Pancreas (tissue), 10 donors: ENCODE results near the gene MYOZ1. TPM values are rescaled to one million over a fixed set of nuclear protein-coding genes. Genes with fewer than 3 reads are reported as not detected.

Experiments
- ATAC-seq, 4 donors: fragments of 200-7000 bp; cut with Tn5 transposase; one replicate each; pipeline versions ENCODE4 v1.8.0 to v1.9.1; 2020; ENCODE audit warnings: mild to moderate bottlenecking in 4 of 4, moderate library complexity in 4 of 4
- DNase-seq, 6 donors: peaks; one replicate each; pipeline ENCODE4 v3.0.0-alpha.2; 2020
- FAIRE-seq: peaks from 2 replicates; lab custom pipeline; 2012; peaks lifted over from hg19 to GRCh38; lab: Jason Lieb, UNC
- H3K27ac ChIP-seq, 4 donors: fragments of 200-600 bp; sonication (generic); 1 replicate in 3 of 4; 2 replicates in 1 of 4; pipeline versions ENCODE4 v1.5.0 to v1.8.0; 2020
- H3K27me3 ChIP-seq, 4 donors: fragments of 200-600 bp; one replicate each; pipeline ENCODE4 v1.8.0; 2021
- H3K36me3 ChIP-seq, 3 donors: fragments of 200-600 bp; sonication (generic) in 1 of 3; one replicate each; pipeline versions ENCODE4 v1.5.0 to v1.8.0; 2020 to 2021
- H3K4me1 ChIP-seq, 3 donors: fragments of 200-600 bp; one replicate each; pipeline ENCODE4 v1.8.0; 2021
- H3K4me3 ChIP-seq, 4 donors: fragments of 200-600 bp; sonication (generic) in 2 of 4; one replicate each; pipeline versions ENCODE4 v1.5.0 to v1.8.0; 2020 to 2021
- H3K9me3 ChIP-seq, 4 donors: fragments of 200-600 bp; one replicate each; pipeline ENCODE4 v1.8.0; 2021
- WGBS, 2 donors: extraction: QIAGEN DNeasy Blood & Tissue Kit; methylation state at CpG; one replicate each; pipeline ENCODE4 v1.1.7; 2013; 5-methylcytosine and 5-hydroxymethylcytosine counted together
- intact Hi-C, 3 donors: fragments of 100-400 bp; cut with DNase I; formaldehyde crosslinking; loops; one replicate each; pipeline versions ENCODE4 v1.11.1 to v1.14.2; 2022
- polyA plus RNA-seq, 2 donors: library from polyadenylated mRNA; stranded (reverse); fragments of 200-250 nt; gene quantifications; one replicate each; pipeline ENCODE4 v1.2.3, GENCODE V29; 2013
- total RNA-seq, 6 donors: library from RNA; stranded (reverse); fragmentation: NEBNext Ultra II Directional in 4 of 6; extraction: Animal tissue kit (Norgen Biotek cat#: 25700) in 4 of 6; gene quantifications; one replicate each; pipeline versions ENCODE4 v1.2.1 to v1.2.4, GENCODE V29; 2021 to 2023
- TF ChIP-seq, protein P1 (sequence below), 4 donors: fragments of 200-600 bp; sonication (generic) in 3 of 4; IDR thresholded peaks; one replicate each; pipeline versions ENCODE4 v1.5.0 to v1.8.0; 2021; ENCODE audit warnings: antibody characterized with exemption in 4 of 4
- donor health status: healthy with polysubstance abuse.
- donor health status: DM: no; HTN: no; CAD: no; lungs with moderate emphysema.
- donor health status: DM: no; HTN: no; CAD: no.
- donor health status: control.
- donor health status: control.
- donor health status: Bipolar disorder and iron deficiency.
- donor health status: DM: yes; HTN: yes; CAD: no.
- donor health status: DM: no; HTN: no; CAD: no.
- donor health status: DM: no; HTN: no; CAD: no.
- donor health status: DM: yes; HTN: yes; CAD: no.

Gene MYOZ1
- total and polyA plus RNA-seq, 8 donors = 0.11 to 1.2 (median 0.26) TPM; not detected in 4

DNA sequence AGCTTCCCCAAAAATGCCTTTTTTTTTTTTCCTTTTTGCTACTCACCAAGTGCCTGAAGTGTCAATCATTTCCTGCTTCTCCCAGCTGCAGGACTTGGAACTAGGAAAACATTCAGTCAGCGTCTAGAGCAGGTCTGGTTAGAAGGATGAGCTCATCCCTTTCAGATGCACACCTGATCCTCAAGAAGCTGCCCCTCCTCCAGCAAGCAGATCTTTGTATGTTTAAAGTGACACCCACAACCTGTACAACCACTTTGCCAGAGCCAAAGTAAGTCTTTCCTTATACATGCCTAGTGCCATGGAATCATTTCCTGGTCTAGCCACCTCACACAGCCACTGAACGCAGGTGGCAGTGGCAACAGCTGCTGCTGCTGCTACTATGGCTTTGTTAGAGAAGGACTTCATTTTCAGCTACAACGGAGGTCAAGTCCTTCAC lies 39.8 kb downstream of the MYOZ1 start:
- Histone ChIP-seq H3K4me3 (peak overlapping the region in 1 of 4 donors; percentile 3), H3K9me3 (no peaks in the 10 kb centered on the region), H3K27ac (peak overlapping the region; percentile 49 to 89 (median 72)), H3K36me3 (no peaks in the 10 kb centered on the region), H3K27me3 (no peaks in the 10 kb centered on the region), H3K4me1 (peaks cover 0 to 12% (median 12%) of the 10 kb centered on the region in 3 donors)
- TF ChIP-seq, protein P1, sequence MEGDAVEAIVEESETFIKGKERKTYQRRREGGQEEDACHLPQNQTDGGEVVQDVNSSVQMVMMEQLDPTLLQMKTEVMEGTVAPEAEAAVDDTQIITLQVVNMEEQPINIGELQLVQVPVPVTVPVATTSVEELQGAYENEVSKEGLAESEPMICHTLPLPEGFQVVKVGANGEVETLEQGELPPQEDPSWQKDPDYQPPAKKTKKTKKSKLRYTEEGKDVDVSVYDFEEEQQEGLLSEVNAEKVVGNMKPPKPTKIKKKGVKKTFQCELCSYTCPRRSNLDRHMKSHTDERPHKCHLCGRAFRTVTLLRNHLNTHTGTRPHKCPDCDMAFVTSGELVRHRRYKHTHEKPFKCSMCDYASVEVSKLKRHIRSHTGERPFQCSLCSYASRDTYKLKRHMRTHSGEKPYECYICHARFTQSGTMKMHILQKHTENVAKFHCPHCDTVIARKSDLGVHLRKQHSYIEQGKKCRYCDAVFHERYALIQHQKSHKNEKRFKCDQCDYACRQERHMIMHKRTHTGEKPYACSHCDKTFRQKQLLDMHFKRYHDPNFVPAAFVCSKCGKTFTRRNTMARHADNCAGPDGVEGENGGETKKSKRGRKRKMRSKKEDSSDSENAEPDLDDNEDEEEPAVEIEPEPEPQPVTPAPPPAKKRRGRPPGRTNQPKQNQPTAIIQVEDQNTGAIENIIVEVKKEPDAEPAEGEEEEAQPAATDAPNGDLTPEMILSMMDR (IDR thresholded peaks at IDR 0.05) = no peak
- FAIRE-seq = no peak
- intact Hi-C loops = no loop called here
- peak; percentile 94 to 97 (median 95) for ATAC-seq
- 11% methylated on average over 3 of the region's 3 CpGs for WGBS, 2 donors
- peak in 5 of 6 donors; percentile 61 to 70 (median 66) for DNase-seq

DNA sequence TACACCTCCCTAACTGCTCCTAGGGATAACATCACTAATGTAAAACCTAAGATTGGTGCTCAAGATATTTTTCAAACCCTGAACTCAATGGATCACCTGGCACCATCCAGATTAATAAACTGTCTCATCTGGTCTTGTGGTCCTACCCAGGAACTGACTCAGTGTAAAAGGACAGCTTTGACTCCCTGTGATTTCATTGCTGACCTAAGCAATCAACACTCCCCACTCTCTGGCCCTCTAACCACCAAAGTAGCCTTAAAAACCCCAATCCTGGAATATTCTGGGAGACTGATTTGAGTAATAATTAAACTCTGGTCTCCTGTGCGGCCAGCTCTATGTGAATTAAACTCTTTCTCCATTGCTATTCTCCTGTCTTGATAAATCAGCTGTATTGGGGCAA lies 43.9 kb downstream of the MYOZ1 start:
- Histone ChIP-seq H3K27ac (no peak overlapping the region), H3K4me1 (peaks cover 0 to 14% (median 13%) of the 10 kb centered on the region in 3 donors), H3K27me3 (no peaks in the 10 kb centered on the region), H3K4me3 (no peak overlapping the region), H3K36me3 (no peaks in the 10 kb centered on the region), H3K9me3 (no peaks in the 10 kb centered on the region)
- ATAC-seq (no peak), FAIRE-seq (no peak), DNase-seq (no peak)
- TF ChIP-seq, protein P1 (IDR thresholded peaks at IDR 0.05) = no peak
- 89 to 92% methylated on average over 1 of the region's 1 CpG for WGBS, 2 donors
- intact Hi-C loops = no loop called here

DNA sequence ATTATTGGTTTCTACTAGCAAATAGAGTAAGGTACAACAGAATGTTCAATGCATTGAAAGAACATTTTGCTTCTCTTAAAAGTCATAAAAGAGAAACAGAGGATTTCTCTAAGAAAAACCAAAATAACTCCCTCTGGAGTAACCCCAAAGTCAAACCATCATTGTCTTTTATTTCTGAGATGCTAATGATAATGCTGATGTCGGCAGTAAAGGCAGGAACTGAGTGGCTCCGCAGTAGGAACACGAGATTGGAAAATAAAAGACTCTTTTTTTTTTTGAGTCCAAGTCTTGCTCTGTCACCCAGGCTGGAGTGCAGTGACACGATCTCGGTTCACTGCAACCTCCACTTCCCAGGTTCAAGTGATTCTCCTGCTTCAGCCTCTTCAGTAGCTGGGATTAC lies 47.5 kb downstream of the MYOZ1 start:
- TF ChIP-seq, protein P1 (IDR thresholded peaks at IDR 0.05) = no peak
- H3K36me3 ChIP-seq = no peaks in the 10 kb centered on the region
- FAIRE-seq = no peak
- H3K4me3 ChIP-seq = no peak overlapping the region
- H3K27ac ChIP-seq = no peak overlapping the region
- DNase-seq = no peak
- whole genome bisulfite sequencing, 2 donors = 86 to 93% methylated on average over 5 of the region's 5 CpGs
- no peaks in the 10 kb centered on the region for H3K9me3 ChIP-seq
- ATAC-seq = no peak
- intact Hi-C loops = no loop called here
- peaks cover 13 to 31% (median 29%) of the 10 kb centered on the region in 3 donors for H3K4me1 ChIP-seq
- H3K27me3 ChIP-seq = no peaks in the 10 kb centered on the region

DNA sequence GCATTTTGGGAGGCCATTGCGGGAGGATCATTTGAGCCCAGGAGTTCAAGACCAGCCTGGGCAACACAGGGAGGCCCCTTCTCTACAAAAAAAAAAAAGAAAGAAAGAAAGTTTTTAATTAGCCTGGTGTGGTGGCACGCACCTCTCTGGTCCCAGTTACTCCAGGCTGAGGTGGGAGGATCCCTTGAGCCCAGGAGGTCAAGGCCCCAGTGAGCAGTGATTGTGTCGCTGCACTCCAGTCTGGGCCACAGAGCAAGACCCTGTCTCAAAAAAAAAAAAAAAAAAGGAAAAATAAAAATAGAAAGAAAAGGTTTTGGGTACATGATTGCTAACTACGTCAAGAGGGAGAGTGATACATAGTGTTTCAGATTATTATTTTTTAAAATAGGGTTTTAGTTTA lies 48.2 kb downstream of the MYOZ1 start:
- H3K36me3 ChIP-seq = no peaks in the 10 kb centered on the region
- H3K27ac ChIP-seq = no peak overlapping the region
- no peaks in the 10 kb centered on the region for H3K9me3 ChIP-seq
- no peaks in the 10 kb centered on the region for H3K27me3 ChIP-seq
- intact Hi-C loops = no loop called here
- 97 to 99% methylated on average over 4 of the region's 4 CpGs for WGBS, 2 donors
- H3K4me3 ChIP-seq = no peak overlapping the region
- no peak for ATAC-seq
- peaks cover 13 to 36% (median 34%) of the 10 kb centered on the region in 3 donors for H3K4me1 ChIP-seq
- FAIRE-seq = no peak
- DNase-seq = no peak
- TF ChIP-seq, protein P1 (IDR thresholded peaks at IDR 0.05) = no peak

DNA sequence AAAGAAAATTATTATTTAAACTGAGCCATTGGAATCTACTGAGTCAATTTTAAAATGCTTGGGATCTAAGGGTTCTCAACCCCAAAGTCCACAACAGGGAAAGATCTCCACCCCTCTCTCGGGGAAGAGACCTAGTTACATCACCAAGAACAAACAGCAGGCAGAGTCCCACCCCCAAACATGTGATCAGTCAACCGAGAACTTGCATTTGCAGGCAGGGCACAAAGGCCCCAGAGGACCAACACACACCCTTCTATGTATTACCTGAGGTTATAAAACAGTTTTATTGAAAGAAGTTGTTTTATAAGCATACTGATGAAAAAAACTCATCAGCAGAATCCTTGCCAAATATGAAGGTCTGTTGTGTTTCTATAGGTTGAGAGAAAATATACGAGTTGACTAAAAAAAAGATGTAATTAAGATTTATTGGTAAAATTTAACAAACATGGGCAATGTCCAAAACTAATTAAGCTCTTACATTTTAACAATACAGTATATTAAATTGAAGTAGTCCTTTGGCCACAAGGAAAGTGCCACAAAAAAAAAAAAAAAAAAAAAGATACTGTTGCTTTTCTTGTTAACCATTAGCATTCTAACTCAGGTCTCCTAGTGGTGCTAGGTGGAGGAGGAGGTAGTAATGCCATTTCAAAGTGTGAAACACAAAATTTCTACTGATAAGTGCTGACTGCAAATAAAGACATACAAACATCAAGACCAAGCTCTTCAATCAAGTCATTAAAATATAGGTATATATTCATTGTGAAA lies 49.2 kb downstream of the MYOZ1 start:
- peak in 4 of 6 donors; percentile 52 to 77 (median 63) for DNase-seq
- ATAC-seq = peak; percentile 87 to 93 (median 92)
- H3K9me3 ChIP-seq = no peaks in the 10 kb centered on the region
- TF ChIP-seq, protein P1 (IDR thresholded peaks at IDR 0.05) = no peak
- peak; percentile 90 for FAIRE-seq
- no peaks in the 10 kb centered on the region for H3K36me3 ChIP-seq
- H3K4me3 ChIP-seq = peak overlapping the region in 1 of 4 donors; percentile 3
- H3K4me1 ChIP-seq = peaks cover 15 to 44% (median 41%) of the 10 kb centered on the region in 3 donors
- peak overlapping the region in 2 of 4 donors; percentile 73 to 74 for H3K27ac ChIP-seq
- WGBS, 2 donors = 35 to 36% methylated on average over 3 of the region's 3 CpGs
- intact Hi-C loops = no loop called here
- no peaks in the 10 kb centered on the region for H3K27me3 ChIP-seq
